Erythroblast (primary cell): ENCODE data around the gene NR1H3.

Source experiments
- GATA1 ChIP-seq: IDR thresholded peaks from 2 replicates; pipeline ENCODE4 v1.6.1; 2011; ENCODE audit warnings: low read depth, mild to moderate bottlenecking, control low read depth, low read length, moderate library complexity
- POLR2A ChIP-seq: IDR thresholded peaks from 2 replicates; pipeline ENCODE4 v1.6.1; 2011; ENCODE audit warnings: mild to moderate bottlenecking, low read length

- TF ChIP-seq POLR2A (no peak), GATA1 (no peak)
Observed at GRCh38 chr11:47271961-47272661, 14.3 kb downstream of the NR1H3 start.
